ENCODE data around the gene GBP1.
"Not testable (repeated sequence)": the region's sequence is repeated elsewhere in the genome, so short reads cannot be mapped to it uniquely, and the experiment has no call there.

The GBP1 gene, protein sequence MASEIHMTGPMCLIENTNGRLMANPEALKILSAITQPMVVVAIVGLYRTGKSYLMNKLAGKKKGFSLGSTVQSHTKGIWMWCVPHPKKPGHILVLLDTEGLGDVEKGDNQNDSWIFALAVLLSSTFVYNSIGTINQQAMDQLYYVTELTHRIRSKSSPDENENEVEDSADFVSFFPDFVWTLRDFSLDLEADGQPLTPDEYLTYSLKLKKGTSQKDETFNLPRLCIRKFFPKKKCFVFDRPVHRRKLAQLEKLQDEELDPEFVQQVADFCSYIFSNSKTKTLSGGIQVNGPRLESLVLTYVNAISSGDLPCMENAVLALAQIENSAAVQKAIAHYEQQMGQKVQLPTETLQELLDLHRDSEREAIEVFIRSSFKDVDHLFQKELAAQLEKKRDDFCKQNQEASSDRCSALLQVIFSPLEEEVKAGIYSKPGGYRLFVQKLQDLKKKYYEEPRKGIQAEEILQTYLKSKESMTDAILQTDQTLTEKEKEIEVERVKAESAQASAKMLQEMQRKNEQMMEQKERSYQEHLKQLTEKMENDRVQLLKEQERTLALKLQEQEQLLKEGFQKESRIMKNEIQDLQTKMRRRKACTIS

GRCh38 chr1:89065079-89065868 is at the start of gene GBP1:
TSS of gene GBP1 (minus strand) at chr1:89065208. CDS start at chr1:89063234, 1,974 bp downstream.
- DNase-seq (ENCODE audit: low read depth, low spot score) = peak; percentile 78

GRCh38 chr1:89114662-89115061 is 49.7 kb upstream of the GBP1 start:
- no peak for DNase-seq (ENCODE audit: low read depth, low spot score)

GRCh38 chr1:89112871-89113613 is 48.0 kb upstream of the GBP1 start:
- DNase-seq (ENCODE audit: low read depth, low spot score) = no peak

- DNase-seq (ENCODE audit: low read depth, low spot score) = no peak
Measured at GRCh38 chr1:89104687-89105086, 39.7 kb upstream of the GBP1 start.

DNA sequence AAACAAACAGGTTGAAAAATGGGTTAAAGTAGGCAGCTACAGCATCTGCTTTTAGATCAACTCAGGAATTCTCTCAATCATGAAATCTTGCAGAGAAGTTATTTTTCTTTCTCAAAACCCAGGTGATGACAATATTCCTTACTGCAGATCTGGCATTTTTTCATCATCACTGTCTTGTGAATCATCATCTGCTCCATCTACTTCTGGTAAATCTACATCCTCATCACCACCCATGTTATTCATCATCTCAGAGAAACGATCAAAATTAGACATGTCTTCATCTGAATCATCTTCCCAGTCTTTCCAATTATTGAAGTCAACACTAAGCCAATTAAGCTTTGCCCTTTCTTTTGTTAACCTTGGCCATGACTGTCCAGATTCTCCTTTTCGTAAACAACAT is 39.1 kb upstream of the GBP1 start:
- no peak for DNase-seq (ENCODE audit: low read depth, low spot score)

GRCh38 chr1:89102021-89102420 is 37.0 kb upstream of the GBP1 start:
- DNase-seq (ENCODE audit: low read depth, low spot score) = no peak

DNA sequence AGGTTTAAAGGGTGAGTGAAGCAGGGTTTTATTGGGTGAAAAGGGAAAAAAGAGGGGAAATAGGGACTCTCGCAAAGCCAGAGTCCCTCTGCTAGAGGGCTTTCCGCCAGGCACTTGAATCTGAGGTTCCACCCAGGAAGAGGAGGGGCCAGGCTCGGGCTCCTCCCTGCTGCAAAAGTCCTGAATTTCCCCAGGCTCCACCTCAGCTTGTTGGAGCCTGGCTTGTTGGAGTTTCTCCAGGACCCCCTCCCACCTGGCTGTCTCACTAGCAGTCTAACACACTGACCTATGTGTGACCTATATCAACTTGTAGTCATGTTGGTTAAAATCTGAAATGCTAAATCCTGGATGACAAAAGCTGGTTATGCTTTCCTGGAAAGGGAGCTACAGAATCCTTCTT is 35.4 kb upstream of the GBP1 start:
- DNase-seq (ENCODE audit: low read depth, low spot score) = no peak

GRCh38 chr1:89098857-89099256 is 33.8 kb upstream of the GBP1 start:
- DNase-seq (ENCODE audit: low read depth, low spot score) = no peak

DNA sequence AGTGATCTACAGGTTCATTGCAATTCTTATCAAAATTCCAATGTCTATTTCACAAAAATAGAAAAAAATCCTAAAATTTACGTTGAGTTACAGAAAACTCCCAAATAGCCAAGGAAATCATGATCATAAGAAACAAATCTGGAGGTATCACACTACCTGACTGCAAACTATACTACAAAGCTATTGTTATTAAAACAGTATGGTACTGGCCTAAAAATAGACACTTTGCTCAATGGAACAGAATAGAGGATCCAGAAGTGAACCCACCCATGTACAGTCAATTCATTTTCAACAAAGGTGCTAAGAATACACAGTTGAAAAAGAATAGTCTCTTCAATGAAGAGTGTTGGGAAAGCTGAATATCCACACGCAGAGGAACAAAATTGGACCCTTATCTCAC is 30.7 kb upstream of the GBP1 start:
- no peak for DNase-seq (ENCODE audit: low read depth, low spot score)

DNA sequence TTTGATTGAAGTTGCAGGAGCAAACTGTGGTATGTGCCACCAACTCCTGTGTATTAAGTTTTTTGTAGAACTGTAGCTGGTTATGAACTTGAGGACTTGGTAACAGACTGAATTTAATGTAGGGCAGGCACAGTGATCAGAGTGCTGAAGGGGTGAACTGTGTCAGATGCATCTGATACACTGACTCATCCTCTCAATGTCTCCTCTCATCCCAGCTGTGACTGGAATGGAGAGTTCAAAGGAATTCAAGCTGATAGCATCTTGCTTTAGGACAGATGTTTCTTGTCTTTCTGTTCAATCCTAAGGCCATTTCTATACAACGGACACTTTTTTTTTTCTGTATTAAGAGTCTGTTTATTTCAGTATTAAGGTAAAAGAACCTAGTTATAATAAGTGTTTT is 25.0 kb upstream of the GBP1 start:
- no peak for DNase-seq (ENCODE audit: low read depth, low spot score)

DNA sequence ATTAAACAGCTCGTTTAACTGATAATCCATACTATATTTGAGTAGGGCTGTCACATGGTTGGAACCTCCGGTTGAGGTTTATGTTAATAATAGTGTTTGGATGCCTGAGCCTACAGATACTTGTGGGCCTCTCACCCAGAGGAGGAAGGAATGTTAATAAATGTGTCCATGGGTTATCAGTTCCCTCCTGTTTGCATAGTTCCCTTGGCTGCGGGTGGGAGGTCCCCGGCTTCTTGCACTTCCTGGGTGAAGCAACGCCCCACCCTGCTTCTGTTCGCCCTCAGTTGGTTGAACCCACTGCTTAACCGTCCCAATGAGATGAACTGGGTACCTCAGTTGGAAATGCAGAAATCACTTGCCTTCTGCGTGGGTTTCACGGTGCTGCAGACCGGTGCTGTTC is 23.6 kb upstream of the GBP1 start:
- no peak for DNase-seq (ENCODE audit: low read depth, low spot score)

DNA sequence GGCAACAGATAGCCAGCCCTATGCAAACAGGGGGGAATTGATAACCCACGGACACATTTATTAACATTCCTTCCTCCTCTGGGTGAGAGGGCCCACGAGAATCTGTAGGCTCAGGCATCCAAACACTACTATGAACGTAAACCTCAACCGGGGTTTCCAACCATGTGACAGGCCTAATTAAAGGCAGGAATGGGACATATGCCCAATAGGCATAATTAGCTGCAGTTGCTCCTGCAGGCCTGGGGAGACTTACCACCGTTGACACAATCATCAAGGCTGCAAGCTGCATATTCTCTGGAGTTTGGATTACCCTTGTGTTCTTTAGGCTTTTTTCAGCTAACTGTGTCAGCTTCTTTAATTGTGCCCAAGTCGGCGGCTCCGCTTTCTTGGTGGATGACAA is 22.2 kb upstream of the GBP1 start:
- DNase-seq (ENCODE audit: low read depth, low spot score) = peak; percentile 22

DNA sequence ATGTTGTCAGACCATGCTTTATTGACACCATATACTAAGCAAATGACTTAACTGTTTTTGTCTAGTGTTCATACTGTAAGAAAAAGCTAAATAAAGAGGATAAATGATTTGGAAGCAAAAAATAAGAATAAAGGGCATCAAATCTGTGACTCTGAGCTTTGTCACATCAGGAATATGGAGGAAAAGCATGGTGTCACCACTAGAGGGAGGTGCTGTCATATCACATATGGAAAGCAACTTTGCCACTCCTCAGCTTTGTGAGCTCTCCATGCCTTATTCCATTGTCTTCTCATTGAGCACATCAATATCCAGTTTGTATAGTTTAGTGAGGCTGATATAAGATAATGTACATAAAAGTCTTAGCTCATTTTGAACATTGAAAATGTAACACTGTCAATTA is 20.8 kb upstream of the GBP1 start:
- DNase-seq (ENCODE audit: low read depth, low spot score) = peak; percentile 73

DNA sequence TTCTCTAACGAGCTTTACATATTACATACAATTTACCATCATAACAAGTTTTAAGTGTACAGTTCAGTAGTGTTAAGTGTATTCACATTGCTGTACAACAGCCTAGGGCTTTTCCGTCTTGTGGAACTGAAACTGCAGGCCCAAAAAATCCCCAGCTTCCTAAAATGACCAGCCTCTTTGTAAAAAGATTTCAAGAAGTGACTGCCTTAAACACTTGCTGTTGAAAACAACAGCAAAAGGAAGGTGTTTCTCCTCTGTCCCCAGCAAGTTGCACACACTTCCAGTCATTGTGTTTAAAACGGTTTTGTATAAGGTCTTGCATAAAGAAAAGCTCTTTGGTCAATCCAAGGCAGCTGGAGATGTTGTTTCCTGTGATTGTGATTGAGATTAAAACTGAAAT is 16.0 kb upstream of the GBP1 start:
- no peak for DNase-seq (ENCODE audit: low read depth, low spot score)

GRCh38 chr1:89080068-89080467 is 15.1 kb upstream of the GBP1 start:
- not testable (repeated sequence) for DNase-seq (ENCODE audit: low read depth, low spot score)

- not testable (repeated sequence) for DNase-seq (ENCODE audit: low read depth, low spot score)
Measured at GRCh38 chr1:89072466-89073065, 7.6 kb upstream of the GBP1 start.

DNA sequence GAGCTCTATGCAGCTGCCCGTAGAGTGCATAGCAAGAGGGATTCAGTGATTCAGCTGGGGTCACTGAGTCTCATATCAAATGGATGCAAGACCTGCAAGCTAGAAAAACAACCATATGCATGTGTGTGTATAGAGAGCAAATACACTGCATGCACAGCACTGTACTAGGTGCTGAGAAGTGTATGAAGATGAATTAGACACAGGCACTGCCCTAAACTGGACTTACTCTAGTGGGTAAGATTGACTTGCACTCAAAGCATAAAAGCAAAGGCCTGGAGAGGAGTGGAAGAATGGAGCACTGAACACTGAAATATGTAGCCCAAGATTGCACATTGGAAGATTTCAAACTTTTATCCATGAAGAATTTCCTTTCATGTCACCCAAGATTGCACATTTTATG is 5.5 kb upstream of the GBP1 start:
- DNase-seq (ENCODE audit: low read depth, low spot score) = no peak

GRCh38 chr1:89069951-89070350 is 4.9 kb upstream of the GBP1 start:
- DNase-seq (ENCODE audit: low read depth, low spot score) = no peak

GRCh38 chr1:89068291-89068690 is 3.3 kb upstream of the GBP1 start:
- DNase-seq (ENCODE audit: low read depth, low spot score) = peak; percentile 83

DNA sequence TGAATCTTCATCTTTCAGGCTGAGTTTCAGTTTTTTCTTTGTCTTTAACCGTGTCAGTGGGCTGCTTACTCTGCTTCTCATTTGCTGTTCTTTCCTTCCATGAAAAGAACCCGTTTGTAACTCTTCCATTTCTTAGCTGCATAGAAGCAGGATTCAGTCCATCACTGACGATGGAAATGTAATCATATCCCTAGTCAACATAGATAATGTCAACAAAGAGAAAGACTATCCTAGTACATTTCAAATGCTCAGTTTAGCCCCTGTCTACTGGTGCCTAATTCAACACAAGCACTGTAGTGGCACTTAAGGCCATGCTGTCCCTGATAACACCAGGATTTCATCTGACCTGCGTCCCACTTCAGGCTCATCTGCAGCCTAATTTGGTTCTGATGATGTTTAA is 376 bp downstream of the GBP1 start:
- DNase-seq (ENCODE audit: low read depth, low spot score) = no peak

DNA sequence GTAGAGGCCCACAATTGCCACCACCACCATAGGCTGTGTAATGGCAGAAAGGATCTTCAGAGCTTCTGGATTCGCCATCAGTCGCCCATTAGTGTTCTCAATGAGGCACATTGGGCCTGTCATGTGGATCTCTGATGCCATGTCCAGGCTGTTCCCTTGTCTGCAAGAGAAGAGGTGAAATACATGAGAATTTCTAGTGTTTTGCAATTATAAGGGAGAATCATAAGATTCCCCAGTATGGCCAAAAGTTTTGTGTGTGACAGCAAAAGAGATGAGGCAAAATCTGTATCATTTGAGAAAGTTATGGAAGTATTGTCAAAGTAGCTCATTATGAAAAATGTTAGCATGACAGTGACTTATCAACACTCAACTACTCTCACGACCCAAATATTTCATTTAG is 1.9 kb downstream of the GBP1 start:
- no peak for DNase-seq (ENCODE audit: low read depth, low spot score)

DNA sequence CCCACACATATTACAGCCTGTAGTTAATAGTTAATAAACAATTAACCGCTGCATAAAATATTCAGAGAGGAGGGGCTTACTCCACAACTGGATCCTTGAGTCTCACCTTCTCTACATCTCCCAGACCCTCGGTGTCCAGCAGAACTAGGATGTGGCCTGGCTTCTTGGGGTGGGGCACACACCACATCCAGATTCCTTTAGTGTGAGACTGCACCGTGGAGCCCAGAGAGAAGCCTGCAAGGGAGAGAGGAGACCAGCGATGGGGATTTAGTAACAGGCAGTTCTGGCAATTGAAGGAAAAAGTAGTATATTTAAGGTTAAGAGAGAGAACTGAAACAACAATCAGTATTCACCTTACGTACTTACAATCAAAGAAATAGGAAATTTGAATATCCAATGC is 4.9 kb downstream of the GBP1 start:
- no peak for DNase-seq (ENCODE audit: low read depth, low spot score)
